HEK293 (cell line): Measurements from ENCODE around the gene ZNF646.

Source experiments
- CTCF ChIA-PET: fragments of 350-600 bp; formaldehyde crosslinking; extraction: SDS; loops from one replicate; lab custom pipeline; 2021; ENCODE audit warnings: antibody characterized with exemption; lab: Yijun Ruan, JAX
- POLR2A ChIA-PET: fragments of 300-600 bp; formaldehyde crosslinking; extraction: SDS; loops from one replicate; lab custom pipeline; 2020; ENCODE audit warnings: antibody characterized with exemption, inconsistent platforms; lab: Yijun Ruan, JAX
- H3K27ac ChIP-seq: fragments of 200-500 bp; sonication (Bioruptor generic); 2 replicates; pipeline ENCODE4 v1.5.1; 2014; ENCODE audit warnings: low read depth, low read length, control low read depth, inconsistent platforms; ENCODE audit errors: extremely low read depth
- H3K36me3 ChIP-seq, 2 experiments: fragments of 200-500 bp in 1 of 2; sonication (Bioruptor generic) in 1 of 2; 1 replicate in 1 of 2; 2 replicates in 1 of 2; pipeline ENCODE4 v1.5.1; 2014 to 2017; ENCODE audit warnings: inconsistent platforms in 2 of 2, low read length in 2 of 2; ENCODE audit not compliant: control insufficient read depth in 2 of 2, insufficient read depth in 1 of 2
- H3K4me1 ChIP-seq: fragments of 200-500 bp; sonication (Bioruptor generic); 2 replicates; pipeline ENCODE4 v1.5.1; 2014; ENCODE audit warnings: mild to moderate bottlenecking, low read length, inconsistent platforms; ENCODE audit not compliant: control insufficient read depth, insufficient read depth
- H3K4me3 ChIP-seq: 2 replicates; pipeline ENCODE4 v1.5.1; 2011; ENCODE audit warnings: low read depth, mild to moderate bottlenecking, control low read depth, low read length, moderate library complexity
- H3K9me3 ChIP-seq: fragments of 200-500 bp; sonication (Bioruptor generic); 2 replicates; pipeline ENCODE4 v1.5.1; 2014; ENCODE audit warnings: low read depth, low read length, inconsistent platforms; ENCODE audit not compliant: control insufficient read depth, insufficient read depth
- PRDM1 ChIP-seq: fragments of 450-650 bp; formaldehyde crosslinking; IDR thresholded peaks from 2 replicates; pipeline ENCODE4; 2016; ENCODE audit warnings: missing biosample characterization, missing genetic modification characterization
- REPIN1 ChIP-seq: fragments of 450-650 bp; formaldehyde crosslinking; IDR thresholded peaks from 2 replicates; pipeline ENCODE4 v1.5.1; 2017; ENCODE audit warnings: missing biosample characterization, missing genetic modification characterization, low read depth
- SP3 ChIP-seq: fragments of 450-650 bp; formaldehyde crosslinking; IDR thresholded peaks from 2 replicates; pipeline ENCODE4 v1.5.1; 2016; ENCODE audit warnings: missing biosample characterization, missing genetic modification characterization
- WT1 ChIP-seq: fragments of 450-650 bp; formaldehyde crosslinking; IDR thresholded peaks from 2 replicates; pipeline ENCODE4 v1.5.1; 2016; ENCODE audit warnings: missing biosample characterization, missing genetic modification characterization
- ZBTB17 ChIP-seq: fragments of 450-650 bp; formaldehyde crosslinking; IDR thresholded peaks from 2 replicates; pipeline ENCODE4 v1.5.1; 2016; ENCODE audit warnings: missing biosample characterization, missing genetic modification characterization
- ZBTB20 ChIP-seq: fragments of 450-650 bp; formaldehyde crosslinking; IDR thresholded peaks from 2 replicates; pipeline ENCODE4 v1.5.1; 2016; ENCODE audit warnings: missing biosample characterization, missing genetic modification characterization
- ZBTB21 ChIP-seq: fragments of 450-650 bp; formaldehyde crosslinking; IDR thresholded peaks from 2 replicates; pipeline ENCODE4 v1.5.1; 2017; ENCODE audit warnings: missing biosample characterization, missing genetic modification characterization
- ZBTB7A ChIP-seq: fragments of 450-650 bp; formaldehyde crosslinking; IDR thresholded peaks from 2 replicates; pipeline ENCODE4 v1.5.1; 2016; ENCODE audit warnings: low read depth, missing biosample characterization, missing genetic modification characterization
- ZNF112 ChIP-seq: fragments of 450-650 bp; formaldehyde crosslinking; IDR thresholded peaks from 2 replicates; pipeline ENCODE4 v1.5.0; 2017; ENCODE audit warnings: missing biosample characterization, missing genetic modification characterization
- ZNF248 ChIP-seq: fragments of 450-650 bp; formaldehyde crosslinking; IDR thresholded peaks from 2 replicates; pipeline ENCODE4 v1.5.1; 2017; ENCODE audit warnings: missing biosample characterization, missing genetic modification characterization
- ZNF311 ChIP-seq: fragments of 450-650 bp; formaldehyde crosslinking; IDR thresholded peaks from 2 replicates; pipeline ENCODE4 v1.5.1; 2017; ENCODE audit warnings: missing biosample characterization, missing genetic modification characterization, borderline replicate concordance
- ZNF341 ChIP-seq: fragments of 450-650 bp; formaldehyde crosslinking; IDR thresholded peaks from 2 replicates; pipeline ENCODE4; 2016; ENCODE audit warnings: low read depth, missing biosample characterization, missing genetic modification characterization
- ZNF37A ChIP-seq: fragments of 450-650 bp; IDR thresholded peaks from 2 replicates; pipeline ENCODE4 v1.5.1; 2018; ENCODE audit warnings: missing biosample characterization, missing genetic modification characterization
- ZNF514 ChIP-seq: fragments of 450-650 bp; formaldehyde crosslinking; IDR thresholded peaks from 2 replicates; pipeline ENCODE4 v1.5.1; 2016; ENCODE audit warnings: missing biosample characterization, missing genetic modification characterization
- ZNF530 ChIP-seq: fragments of 450-650 bp; formaldehyde crosslinking; IDR thresholded peaks from 2 replicates; pipeline ENCODE4 v1.5.1; 2016; ENCODE audit warnings: low read depth, missing biosample characterization, missing genetic modification characterization
- ZNF623 ChIP-seq: fragments of 450-650 bp; formaldehyde crosslinking; IDR thresholded peaks from 2 replicates; pipeline ENCODE4 v1.5.1; 2016; ENCODE audit warnings: missing biosample characterization, missing genetic modification characterization
- ZNF629 ChIP-seq: fragments of 450-650 bp; formaldehyde crosslinking; IDR thresholded peaks from 2 replicates; pipeline ENCODE4 v1.5.1; 2017; ENCODE audit warnings: missing biosample characterization, missing genetic modification characterization
- ZNF701 ChIP-seq: fragments of 450-650 bp; formaldehyde crosslinking; IDR thresholded peaks from 2 replicates; pipeline ENCODE4 v1.5.1; 2016; ENCODE audit warnings: missing biosample characterization, missing genetic modification characterization
- ZNF791 ChIP-seq: fragments of 450-650 bp; formaldehyde crosslinking; IDR thresholded peaks from 2 replicates; pipeline ENCODE4 v1.5.1; 2016; ENCODE audit warnings: missing biosample characterization, missing genetic modification characterization
- ZNF843 ChIP-seq: fragments of 450-650 bp; formaldehyde crosslinking; IDR thresholded peaks from 2 replicates; pipeline ENCODE4 v1.5.1; 2016; ENCODE audit warnings: missing biosample characterization, missing genetic modification characterization
- TF ChIP-seq, protein P1 (sequence below): fragments of 450-650 bp; formaldehyde crosslinking; IDR thresholded peaks from 2 replicates; pipeline ENCODE4 v1.5.1; 2016; ENCODE audit warnings: missing biosample characterization, missing genetic modification characterization
- TF ChIP-seq, protein P2 (sequence below): fragments of 450-650 bp; formaldehyde crosslinking; IDR thresholded peaks from 2 replicates; pipeline ENCODE4 v1.5.1; 2016; ENCODE audit warnings: missing biosample characterization, missing genetic modification characterization
- TF ChIP-seq, protein P3 (sequence below): fragments of 450-650 bp; formaldehyde crosslinking; IDR thresholded peaks from 2 replicates; pipeline ENCODE4 v1.5.1; 2016; ENCODE audit warnings: missing biosample characterization, missing genetic modification characterization
- TF ChIP-seq, protein P4 (sequence below): fragments of 450-650 bp; formaldehyde crosslinking; IDR thresholded peaks from 2 replicates; pipeline ENCODE4 v1.5.1; 2017; ENCODE audit warnings: missing biosample characterization, missing genetic modification characterization
- TF ChIP-seq, protein P5 (sequence below): fragments of 450-650 bp; formaldehyde crosslinking; IDR thresholded peaks from 2 replicates; pipeline ENCODE4 v1.5.1; 2016; ENCODE audit warnings: missing biosample characterization, missing genetic modification characterization

The ZNF646 gene

DNA sequence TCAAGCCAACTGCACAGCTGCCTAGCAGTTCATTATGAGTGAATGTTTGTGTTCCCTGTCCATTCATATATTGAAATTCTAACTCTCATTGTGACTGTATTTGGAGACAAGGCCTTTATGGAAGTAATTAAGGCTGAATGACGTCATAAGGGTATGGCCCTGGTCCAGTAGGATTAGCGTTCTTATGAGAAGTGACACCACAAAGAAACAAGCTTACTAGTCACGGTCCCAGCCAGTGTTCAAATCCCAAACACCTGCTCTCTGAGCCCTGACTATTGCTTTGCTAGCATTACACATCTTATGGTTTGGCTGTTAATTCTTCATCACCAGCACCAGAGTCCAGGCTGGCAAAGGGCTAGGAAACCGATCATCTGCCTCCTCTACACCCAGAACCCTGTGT lies 2.4 kb upstream of the ZNF646 start (continued):
- TF ChIP-seq, protein P1, sequence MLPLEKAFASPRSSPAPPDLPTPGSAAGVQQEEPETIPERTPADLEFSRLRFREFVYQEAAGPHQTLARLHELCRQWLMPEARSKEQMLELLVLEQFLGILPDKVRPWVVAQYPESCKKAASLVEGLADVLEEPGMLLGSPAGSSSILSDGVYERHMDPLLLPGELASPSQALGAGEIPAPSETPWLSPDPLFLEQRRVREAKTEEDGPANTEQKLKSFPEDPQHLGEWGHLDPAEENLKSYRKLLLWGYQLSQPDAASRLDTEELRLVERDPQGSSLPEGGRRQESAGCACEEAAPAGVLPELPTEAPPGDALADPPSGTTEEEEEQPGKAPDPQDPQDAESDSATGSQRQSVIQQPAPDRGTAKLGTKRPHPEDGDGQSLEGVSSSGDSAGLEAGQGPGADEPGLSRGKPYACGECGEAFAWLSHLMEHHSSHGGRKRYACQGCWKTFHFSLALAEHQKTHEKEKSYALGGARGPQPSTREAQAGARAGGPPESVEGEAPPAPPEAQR (tag by site-specific recombination) = no peak
- TF ChIP-seq WT1 (tag by site-specific recombination) (no peak), ZBTB17 (tag by site-specific recombination) (no peak), ZNF248 (tag by site-specific recombination) (no peak), ZNF112 (tag by site-specific recombination) (no peak)
- TF ChIP-seq, protein P2, sequence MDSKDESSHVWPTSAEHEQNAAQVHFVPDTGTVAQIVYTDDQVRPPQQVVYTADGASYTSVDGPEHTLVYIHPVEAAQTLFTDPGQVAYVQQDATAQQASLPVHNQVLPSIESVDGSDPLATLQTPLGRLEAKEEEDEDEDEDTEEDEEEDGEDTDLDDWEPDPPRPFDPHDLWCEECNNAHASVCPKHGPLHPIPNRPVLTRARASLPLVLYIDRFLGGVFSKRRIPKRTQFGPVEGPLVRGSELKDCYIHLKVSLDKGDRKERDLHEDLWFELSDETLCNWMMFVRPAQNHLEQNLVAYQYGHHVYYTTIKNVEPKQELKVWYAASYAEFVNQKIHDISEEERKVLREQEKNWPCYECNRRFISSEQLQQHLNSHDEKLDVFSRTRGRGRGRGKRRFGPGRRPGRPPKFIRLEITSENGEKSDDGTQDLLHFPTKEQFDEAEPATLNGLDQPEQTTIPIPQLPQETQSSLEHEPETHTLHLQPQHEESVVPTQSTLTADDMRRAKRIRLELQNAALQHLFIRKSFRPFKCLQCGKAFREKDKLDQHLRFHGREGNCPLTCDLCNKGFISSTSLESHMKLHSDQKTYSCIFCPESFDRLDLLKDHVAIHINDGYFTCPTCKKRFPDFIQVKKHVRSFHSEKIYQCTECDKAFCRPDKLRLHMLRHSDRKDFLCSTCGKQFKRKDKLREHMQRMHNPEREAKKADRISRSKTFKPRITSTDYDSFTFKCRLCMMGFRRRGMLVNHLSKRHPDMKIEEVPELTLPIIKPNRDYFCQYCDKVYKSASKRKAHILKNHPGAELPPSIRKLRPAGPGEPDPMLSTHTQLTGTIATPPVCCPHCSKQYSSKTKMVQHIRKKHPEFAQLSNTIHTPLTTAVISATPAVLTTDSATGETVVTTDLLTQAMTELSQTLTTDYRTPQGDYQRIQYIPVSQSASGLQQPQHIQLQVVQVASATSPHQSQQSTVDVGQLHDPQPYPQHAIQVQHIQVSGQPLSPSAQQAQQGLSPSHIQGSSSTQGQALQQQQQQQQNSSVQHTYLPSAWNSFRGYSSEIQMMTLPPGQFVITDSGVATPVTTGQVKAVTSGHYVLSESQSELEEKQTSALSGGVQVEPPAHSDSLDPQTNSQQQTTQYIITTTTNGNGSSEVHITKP (tag by site-specific recombination) = peak; percentile 36

DNA sequence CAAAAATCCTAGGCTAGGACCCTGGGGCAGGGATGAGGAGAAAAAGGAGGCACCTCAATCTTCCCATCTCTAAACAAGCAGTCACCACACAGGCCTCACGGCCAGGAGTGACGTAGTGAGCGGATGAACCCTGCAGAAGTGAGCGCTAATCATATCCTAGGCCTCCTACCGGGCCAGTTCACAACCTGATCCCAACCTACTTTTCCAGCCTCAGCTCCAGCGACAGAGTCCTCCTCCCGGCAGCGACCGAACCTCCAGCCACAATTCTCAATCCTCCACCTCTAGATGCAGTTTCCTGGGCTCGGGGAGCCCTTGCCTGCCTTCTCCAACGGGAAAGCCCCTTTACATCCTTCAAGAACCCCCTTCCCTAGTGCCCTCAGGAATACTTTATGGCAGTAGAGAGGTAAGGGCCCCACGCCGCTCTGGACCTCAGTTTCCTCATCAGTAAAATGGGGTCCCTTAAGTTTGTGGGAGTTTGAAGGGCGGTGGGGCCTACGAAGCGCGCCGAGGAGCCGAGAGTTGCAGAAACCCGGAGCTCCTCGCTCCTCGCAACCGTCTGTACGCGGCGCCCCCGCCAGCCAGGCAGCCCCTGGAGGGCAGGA lies 1.6 kb upstream of the ZNF646 start:
- Histone ChIP-seq H3K27ac (peak overlapping the region; percentile 83), H3K9me3 (no peaks in the 10 kb centered on the region), H3K4me1 (no peaks in the 10 kb centered on the region), H3K36me3 (peaks cover 0 to 21% of the 10 kb centered on the region in 2 experiments; a peak in 1 of 3 replicates), H3K4me3 (peak overlapping the region; percentile 93)
- ChIA-PET CTCF (interaction anchor here (1.6 to 2.8 kb wide), 2 partner anchors 70 to 87 kb away, joined by 11 to 12 read pairs; partner anchors contain the start of gene HSD3B7), POLR2A (interaction anchor here (0.6 to 3.9 kb wide), 9 partner anchors 10 to 107 kb away, joined by 3 to 52 read pairs (median 13); partner anchors contain the start of genes FUS, HSD3B7, KAT8 and STX4)
- TF ChIP-seq ZBTB7A (0 out of 2 replicates have a peak, but pooled peaks have one; percentile 50), ZNF791 (tag by site-specific recombination) (no peak), ZNF629 (tag by site-specific recombination) (peak; percentile 3), ZNF37A (no peak), ZNF701 (tag by site-specific recombination) (no peak), ZBTB21 (peak; percentile 56), ZNF843 (tag by site-specific recombination) (no peak), ZNF623 (peak; percentile 8; the same call in 1 of the 2 replicates), ZBTB20 (tag by site-specific recombination) (peak; percentile 95), REPIN1 (tag by site-specific recombination) (no peak), ZNF514 (no peak), ZNF311 (tag by site-specific recombination) (no peak), ZNF341 (no peak), PRDM1 (no peak), SP3 (tag by site-specific recombination) (no peak), ZNF530 (tag by site-specific recombination) (no peak)
- TF ChIP-seq, protein P3, sequence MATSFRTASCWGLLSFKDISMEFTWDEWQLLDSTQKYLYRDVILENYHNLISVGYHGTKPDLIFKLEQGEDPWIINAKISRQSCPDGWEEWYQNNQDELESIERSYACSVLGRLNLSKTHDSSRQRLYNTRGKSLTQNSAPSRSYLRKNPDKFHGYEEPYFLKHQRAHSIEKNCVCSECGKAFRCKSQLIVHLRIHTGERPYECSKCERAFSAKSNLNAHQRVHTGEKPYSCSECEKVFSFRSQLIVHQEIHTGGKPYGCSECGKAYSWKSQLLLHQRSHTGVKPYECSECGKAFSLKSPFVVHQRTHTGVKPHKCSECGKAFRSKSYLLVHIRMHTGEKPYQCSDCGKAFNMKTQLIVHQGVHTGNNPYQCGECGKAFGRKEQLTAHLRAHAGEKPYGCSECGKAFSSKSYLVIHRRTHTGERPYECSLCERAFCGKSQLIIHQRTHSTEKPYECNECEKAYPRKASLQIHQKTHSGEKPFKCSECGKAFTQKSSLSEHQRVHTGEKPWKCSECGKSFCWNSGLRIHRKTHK (tag by site-specific recombination) = no peak
- TF ChIP-seq, protein P4, sequence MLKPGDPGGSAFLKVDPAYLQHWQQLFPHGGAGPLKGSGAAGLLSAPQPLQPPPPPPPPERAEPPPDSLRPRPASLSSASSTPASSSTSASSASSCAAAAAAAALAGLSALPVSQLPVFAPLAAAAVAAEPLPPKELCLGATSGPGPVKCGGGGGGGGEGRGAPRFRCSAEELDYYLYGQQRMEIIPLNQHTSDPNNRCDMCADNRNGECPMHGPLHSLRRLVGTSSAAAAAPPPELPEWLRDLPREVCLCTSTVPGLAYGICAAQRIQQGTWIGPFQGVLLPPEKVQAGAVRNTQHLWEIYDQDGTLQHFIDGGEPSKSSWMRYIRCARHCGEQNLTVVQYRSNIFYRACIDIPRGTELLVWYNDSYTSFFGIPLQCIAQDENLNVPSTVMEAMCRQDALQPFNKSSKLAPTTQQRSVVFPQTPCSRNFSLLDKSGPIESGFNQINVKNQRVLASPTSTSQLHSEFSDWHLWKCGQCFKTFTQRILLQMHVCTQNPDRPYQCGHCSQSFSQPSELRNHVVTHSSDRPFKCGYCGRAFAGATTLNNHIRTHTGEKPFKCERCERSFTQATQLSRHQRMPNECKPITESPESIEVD (tag by site-specific recombination) = no peak
- TF ChIP-seq, protein P5, sequence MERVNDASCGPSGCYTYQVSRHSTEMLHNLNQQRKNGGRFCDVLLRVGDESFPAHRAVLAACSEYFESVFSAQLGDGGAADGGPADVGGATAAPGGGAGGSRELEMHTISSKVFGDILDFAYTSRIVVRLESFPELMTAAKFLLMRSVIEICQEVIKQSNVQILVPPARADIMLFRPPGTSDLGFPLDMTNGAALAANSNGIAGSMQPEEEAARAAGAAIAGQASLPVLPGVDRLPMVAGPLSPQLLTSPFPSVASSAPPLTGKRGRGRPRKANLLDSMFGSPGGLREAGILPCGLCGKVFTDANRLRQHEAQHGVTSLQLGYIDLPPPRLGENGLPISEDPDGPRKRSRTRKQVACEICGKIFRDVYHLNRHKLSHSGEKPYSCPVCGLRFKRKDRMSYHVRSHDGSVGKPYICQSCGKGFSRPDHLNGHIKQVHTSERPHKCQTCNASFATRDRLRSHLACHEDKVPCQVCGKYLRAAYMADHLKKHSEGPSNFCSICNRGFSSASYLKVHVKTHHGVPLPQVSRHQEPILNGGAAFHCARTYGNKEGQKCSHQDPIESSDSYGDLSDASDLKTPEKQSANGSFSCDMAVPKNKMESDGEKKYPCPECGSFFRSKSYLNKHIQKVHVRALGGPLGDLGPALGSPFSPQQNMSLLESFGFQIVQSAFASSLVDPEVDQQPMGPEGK = no peak
